HG03558 (cell line): Measurements from ENCODE around the gene UBE2J1.
"Not testable (repeated sequence)": the region's sequence is repeated elsewhere in the genome, so short reads cannot be mapped to it uniquely, and the experiment has no call there.

Experiments
- ATAC-seq: cut with Tn5 transposase; IDR thresholded peaks from one replicate; pipeline ENCODE4 v1.9.1; 2021; ENCODE audit warnings: moderate number of reproducible peaks; ENCODE audit not compliant: unreplicated experiment; ENCODE audit errors: extremely low read depth

The UBE2J1 gene

DNA sequence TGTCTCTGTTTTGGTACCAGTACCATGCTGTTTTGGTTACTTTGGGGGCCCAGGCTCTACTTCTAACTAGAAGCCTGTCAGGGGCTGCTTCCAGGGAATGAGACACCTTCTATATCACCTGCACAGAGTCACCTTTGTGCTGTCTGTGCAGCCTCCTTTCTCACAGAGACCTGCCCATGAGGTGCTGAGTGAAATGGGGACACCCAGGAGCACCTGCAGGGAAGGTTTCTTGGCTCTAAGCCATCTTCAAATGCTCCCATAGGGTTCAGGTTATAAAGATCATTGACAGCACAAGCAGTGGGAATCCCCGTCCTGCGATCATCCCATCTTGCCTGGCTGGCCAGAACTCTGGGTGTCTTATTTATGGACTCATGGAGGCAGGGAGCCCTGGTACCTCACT, 56.5 kb downstream of the UBE2J1 start:
- no peak for ATAC-seq

DNA sequence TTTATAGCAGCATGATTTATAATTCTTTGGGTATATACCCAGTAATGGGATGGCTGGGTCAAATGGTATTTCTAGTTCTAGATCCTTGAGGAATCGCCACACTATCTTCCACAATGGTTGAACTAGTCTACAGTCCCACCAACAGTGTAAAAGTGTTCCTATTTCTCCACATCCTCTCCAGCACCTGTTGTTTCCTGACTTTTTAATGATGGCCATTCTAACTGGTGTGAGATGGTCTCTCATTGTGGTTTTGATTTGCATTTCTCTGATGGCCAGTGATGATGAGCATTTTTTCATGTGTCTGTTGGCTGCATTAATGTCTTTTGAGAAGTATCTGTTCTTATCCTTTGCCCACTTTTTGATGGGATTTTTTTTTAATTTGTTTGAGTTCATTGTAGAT, 57.4 kb downstream of the UBE2J1 start:
- not testable (repeated sequence) for ATAC-seq

DNA sequence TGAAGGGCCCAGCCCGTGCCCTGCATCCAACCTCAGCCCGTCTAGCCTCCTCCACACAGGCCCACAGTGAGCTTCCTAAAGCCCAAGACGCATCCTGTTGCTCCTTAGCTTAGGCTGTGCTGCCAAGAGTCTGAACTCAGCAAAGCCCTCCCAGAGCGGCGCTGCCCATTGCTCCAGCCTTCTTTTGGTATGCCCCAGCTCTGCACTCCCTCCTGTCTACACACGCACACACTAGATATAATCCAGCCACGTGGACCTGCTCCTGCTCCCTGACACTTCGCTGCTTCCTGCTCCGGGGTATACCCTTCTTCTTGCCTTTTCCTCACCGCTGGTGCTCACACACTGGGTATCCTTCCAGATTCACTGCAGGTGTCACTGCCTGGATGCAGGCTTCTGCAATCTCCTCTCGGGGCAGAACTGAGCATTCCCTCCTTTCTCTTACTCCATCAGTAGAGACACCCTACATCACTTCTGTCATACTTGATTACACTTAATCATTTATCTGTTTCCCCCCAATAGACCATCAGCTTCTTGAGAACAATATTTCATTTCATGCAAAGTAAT, 61.2 kb downstream of the UBE2J1 start:
- no peak for ATAC-seq

DNA sequence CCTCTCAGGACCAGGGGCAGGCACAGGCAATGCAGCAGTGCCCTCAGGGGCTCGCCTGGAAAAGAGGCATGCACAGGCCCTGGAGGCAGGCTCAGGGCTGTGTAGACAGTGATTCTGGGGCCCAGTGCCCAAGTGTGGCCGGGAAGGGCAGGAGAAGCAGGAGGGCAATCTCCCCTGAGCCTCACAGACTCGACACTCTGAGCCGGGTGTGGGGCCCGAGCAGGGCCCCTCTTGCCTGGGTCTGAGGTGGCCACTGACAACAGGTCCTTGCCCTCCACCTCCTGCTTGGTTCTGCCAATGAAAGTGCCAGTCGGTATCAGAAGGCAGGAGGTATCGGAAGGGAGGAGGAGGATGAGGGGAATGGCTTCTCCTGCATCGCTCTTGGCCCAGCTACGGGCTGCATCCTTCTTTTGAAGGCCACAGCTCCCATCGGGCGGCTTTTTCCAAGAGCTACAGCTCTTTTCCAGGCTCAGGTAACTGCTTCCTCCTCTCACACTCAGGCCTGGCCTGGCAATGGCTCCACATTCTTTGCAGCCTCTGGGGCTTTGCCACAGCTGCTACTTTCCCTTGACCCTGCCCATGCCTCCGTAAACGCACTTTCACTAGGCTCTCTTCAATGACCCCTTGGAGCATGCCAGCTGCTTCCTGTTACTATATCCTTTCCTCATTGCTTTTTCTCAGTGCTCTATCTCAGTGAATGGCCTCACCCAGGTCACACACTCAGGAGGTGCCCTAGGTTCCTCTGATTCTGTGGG, 61.9 kb downstream of the UBE2J1 start:
- no peak for ATAC-seq

DNA sequence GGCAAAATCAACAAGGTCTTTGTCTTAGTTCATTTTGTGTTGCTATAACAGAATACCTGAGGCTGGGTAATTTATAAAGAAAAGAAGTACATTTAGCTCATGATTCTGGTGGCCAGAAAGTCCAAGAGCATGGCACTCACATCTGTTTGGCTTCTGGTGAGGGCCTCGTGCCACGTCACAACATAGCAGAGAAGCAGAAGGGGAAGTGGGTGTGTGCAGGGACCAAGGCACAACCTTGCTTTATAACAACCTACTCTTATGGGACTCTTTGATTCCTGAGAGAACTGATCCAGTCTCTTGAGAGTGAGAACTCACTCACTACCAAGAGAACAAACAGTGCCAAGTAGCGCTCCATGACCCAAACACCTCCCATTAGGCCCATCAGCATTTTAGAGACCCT, 62.8 kb downstream of the UBE2J1 start:
- ATAC-seq: no peak

DNA sequence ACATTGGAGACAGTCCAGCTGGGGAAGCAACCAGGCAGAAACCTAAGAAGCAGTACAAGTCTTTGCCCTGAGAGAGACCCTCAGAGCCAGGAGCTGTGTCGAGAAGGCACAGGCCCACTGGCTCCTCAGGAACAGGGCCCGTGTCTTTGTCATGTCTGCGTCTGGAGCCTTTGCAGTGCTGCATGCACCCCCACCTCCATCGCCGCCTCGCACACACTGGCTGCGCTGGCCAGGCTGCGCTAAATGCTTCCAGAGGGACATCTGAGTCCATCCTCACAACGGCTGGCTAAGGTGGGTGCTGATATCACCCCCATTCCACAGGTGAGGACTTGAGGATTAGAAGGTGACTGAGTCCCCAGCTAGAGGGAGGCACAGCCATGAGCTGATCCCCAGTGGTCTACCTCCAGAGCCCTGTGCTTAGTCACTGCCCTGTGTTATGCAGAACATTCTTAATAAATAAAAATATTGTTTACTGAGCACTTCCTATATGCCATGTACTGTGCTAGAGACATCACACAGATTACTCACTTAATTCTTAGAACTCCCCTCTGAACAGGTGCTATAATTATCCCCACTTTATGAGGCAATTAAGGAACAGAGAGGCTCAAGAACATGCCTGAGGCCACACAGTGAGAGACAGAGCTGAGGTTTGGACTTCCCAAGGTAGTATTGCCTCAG, 65.0 kb downstream of the UBE2J1 start:
- ATAC-seq: no peak

DNA sequence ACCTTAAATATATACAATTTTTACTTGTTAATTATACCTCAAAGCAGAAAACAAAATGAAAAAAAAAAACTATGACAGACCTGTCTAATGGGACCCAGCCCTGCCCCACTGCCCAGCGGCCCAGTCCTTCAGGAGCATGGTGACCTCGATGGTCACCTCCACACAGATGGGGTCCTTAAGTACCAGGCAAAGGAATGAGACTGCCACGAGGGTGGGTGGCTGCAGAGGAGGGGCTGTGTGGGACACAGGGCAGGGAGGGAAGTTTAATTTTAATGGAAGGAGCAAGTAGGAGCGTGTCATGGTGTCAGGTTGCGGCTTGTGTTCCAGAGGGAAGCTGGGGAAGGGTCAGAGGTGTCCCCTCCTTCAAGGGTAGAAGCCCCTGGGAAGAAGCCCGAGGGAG, 66.0 kb downstream of the UBE2J1 start:
- no peak for ATAC-seq

DNA sequence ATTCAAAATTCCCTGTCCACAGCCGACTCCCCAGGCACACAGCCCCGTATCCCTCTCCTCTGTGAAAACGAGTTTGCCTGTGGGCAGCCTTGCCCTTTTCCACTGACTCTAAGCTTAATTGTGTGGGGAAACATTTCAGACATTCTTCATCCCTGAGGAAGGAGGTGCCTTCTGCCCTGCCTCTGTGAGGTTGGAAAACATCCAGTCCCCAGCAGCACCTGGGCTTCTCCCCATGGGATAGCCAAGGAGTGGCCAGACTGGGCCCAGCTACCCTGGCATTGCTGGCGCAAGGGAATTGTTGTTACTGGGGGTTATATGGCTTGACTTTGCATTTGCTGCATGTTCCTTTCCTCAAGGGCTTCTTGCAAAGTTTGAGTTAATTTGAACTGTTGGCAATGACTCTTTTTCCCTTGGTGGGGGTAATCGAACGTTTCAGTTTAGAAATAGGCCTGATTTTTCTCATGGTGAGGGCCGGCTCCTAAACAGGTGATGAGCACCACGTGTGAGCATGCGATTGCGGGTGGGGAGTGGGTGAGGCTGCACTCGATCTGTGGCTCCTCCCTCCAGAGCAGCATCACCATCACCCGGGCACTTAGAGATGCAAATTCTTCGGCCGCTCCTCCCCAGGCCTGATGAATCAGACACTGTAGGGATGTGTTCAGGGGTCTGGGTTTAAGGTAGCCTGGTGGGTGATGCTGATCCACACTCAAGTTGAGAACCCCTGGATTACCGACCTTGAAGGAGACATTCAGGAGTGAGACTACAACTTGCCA, 67.4 kb downstream of the UBE2J1 start:
- ATAC-seq: no peak

DNA sequence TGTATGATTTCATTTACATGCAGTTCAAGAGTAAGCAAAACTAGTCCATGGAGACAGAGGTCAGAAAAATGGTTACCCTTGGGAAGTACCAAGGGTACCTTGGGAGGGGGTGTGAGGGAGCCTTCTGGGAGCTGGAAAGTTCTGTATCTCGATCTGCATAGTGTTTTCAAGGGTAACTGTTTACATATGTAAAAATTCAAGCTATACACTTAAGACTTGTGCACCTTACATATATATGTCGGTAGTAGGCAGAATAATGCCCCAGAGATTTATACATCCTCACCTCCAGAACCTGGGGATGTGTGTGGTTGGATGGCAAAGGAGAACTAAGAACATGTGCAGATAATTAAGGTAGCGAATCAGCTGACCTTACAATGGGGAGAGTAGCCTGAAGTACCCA, 68.4 kb downstream of the UBE2J1 start:
- ATAC-seq: no peak

DNA sequence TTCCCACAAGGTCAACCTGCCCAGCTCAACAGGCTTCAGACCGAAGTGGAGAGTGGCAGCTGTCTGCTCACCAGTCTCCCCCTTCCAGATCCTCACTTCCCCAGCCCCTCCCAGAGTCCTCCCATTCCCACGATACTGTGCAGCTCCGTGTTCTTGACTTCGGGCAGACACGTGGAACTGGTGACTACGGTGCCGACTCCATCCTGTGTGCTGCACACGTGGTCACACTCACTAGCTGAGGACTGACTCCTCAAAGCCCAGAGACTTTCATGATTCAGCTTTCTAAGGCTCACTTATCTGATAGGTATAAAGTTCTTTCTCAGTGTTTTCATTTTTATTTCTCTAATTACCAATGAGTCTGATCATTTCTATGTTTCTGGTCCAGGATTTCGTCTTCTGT, 69.8 kb downstream of the UBE2J1 start:
- ATAC-seq: no peak

DNA sequence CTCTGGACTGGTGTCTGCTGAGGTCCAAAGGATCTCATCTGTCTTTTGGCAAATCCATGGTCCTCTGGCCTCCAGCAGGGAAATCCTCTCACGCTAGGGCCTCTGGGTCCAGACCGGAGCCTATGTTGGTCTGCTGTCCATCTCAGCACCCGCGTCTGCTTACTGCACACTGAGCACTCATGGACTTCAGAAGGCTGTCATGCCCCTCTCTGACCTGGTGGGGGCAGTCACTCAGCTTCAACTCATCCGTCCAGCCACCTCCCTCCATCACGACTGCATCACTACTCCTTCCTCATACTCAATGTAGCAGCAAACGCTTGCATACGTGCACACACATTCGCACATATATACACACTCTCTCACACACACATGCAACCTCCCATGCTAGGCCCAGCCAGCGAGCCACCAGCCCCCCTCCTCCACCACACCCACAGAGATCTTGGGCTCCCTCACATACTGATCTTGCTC, 70.7 kb downstream of the UBE2J1 start:
- peak; percentile 93 for ATAC-seq

DNA sequence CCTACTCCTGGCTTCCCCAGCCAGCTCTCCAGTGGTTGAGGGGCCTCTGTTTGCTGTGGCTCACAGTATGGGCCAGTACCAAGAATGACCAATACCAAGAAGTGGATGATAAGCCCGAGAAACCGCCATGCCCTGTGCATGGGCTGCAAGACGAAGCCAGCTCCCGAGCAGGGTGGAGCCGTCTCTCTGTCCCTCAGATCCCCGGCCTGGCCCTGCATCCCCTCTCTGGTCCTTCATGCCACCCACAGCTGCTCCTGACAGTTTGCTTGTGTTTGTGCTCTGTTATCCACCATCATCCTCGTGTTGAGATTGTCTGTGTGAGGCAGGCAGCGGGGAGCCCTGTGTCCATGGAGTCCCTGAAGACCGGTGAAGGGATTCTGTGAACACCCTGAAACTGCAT, 73.6 kb downstream of the UBE2J1 start:
- no peak for ATAC-seq
